ENCODE data around the gene ADGRG6.

- TF ChIP-seq EZH2 (IDR thresholded peaks at IDR 0.05) (no peak), POLR2AphosphoS5 (IDR thresholded peaks at IDR 0.05; ENCODE audit: borderline replicate concordance, low read depth, low read length) (no peak), FOXP2 (optimal IDR thresholded peaks at IDR 0.05; ENCODE audit: control extremely low read depth, extremely low read length, insufficient read depth) (no peak)
Measured at GRCh38 chr6:142448091-142448729, 146.4 kb downstream of the ADGRG6 start.

Data from SK-N-MC (cell line).